ENCODE results near the gene DOCK6. TPM values are rescaled to one million over a fixed set of nuclear protein-coding genes. Genes with fewer than 3 reads are reported as not detected.

Gene DOCK6
- 12.2 and 23.6 TPM in 2 replicates for total RNA-seq (2014; rRNA removed; shearing (Covaris generic))

DNA sequence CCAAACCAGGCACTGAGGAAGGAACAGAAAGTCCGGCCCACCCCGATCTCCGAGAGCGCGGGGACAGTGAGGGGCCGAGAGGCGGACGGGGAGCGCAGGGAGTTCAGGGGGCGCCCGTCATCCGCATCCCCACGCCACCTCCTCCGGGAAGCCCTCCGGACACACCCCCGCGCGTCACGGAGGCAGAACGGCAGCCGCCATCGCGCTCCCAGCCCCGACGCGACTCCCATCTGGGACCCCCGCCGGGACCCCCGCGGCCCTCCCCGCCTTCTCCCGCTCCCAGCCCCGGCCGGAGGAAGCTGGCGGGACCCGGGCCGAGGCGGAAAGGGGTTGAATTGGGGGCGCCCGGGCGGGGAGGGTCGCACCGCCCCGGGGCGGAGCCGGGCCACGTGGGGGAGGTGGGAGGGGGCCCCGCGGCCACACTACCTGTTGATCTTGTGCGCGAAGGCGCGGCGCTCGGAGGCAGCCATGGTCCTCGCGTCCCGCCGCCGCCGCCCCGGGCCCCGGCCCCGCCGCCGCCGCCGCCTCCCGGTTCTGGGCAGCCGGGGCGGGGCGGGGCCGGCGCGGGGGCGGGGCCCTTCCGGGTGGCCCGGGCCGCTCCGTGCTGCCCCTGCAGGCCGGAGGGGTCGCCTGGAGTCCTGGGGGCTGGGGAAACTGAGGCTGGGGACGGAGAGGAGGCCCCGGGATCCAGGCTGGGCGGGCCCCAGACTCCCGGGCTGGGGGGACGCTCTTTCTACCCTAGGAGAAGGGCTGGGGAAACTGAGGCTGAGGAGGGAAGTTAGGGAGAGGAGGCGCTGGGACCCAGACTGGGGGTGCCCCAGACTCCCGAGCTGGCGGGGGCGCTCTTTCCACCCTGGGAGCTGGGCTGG is at the start of gene DOCK6:
Gene DOCK6, minus strand, starts transcription at position 554 of the 869 bp plus-strand sequence. Its CDS starts 84 bp downstream, at position 470.
- DNase-seq (ENCODE audit: low spot score): no peak
- in situ Hi-C loops (cut with HindIII; ENCODE audit: low sequenced_read_pairs): no loop called here

DNA sequence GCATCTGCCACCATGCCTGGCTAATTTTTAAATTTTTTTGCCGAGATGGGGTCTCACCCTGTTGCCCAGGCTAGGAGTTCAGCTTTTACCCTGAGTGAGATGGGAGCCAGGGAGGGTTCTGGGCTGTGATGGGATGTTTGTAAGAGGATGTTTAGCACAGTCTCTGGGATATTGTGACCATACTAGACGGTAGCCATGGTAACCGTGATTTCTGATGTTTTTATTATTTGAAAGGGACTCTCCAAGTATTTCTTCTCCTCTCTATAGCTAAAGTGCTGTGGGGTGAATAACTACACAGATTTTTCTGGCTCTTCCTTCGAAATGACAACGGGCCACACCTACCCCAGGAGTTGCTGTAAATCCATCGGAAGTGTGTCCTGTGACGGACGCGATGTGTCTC is 44.0 kb upstream of the DOCK6 start:
- no peak for DNase-seq (ENCODE audit: low spot score)
- in situ Hi-C loops (cut with HindIII; ENCODE audit: low sequenced_read_pairs): no loop called here

GRCh38 chr19:11304936-11305335 is 42.6 kb upstream of the DOCK6 start:
- in situ Hi-C loops (cut with HindIII; ENCODE audit: low sequenced_read_pairs): no loop called here
- DNase-seq (ENCODE audit: low spot score): no peak

DNA sequence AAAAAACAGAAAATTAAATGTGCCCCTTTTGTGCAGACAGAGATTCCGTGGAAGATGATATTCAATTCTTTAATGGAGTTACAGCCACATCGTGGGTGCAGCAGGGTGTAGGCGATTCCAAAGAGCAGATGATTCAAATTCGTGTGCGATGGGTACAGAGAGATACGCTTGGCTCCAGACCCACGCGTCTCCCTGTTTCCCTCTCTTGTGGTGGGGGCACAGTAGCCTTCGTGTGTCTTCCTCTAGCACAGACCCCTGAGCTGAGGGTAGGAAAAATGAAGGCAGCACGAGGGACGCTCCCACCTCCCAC is 38.4 kb upstream of the DOCK6 start:
- no peak for DNase-seq (ENCODE audit: low spot score)
- in situ Hi-C loops (cut with HindIII; ENCODE audit: low sequenced_read_pairs): no loop called here

DNA sequence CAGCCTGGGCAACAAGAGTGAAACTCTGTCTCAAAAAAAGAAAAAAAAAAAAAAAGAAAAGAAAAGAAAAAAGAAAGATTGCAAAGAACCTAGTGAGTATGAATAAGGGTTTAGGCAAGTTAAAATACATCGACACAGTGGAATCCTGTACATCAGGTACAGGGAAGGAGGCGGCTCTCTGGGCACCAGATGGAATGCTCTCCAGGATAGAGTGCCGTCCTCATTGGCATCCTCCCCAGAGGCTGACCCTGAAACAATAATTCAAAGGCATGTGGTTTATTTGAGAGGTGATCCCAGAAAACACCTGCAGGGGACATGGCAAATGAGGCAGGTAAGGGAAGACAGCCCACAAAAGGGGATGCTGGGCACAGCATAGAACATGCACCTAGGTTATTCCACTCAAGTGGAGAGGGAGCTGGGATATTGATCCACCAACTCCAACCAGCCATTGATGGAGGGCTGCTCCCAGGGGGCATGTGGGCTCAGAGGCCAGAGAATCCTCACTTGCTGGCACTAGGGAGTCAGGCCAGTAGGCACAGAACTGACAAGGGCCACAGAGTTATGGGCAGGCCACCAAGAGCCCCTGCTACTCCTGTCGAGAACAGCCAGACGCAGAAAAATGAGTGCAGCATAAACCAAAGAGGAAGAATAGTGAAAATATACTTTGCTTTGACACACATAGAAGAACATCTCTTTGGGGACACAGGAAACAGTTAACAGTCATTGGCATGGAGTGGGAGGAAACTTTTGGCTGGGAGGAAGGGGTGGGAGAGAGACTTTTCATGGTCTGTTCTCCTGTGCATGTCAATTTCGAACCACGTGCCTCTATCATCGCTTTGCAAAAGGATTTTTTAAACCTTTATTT is 37.9 kb upstream of the DOCK6 start:
- no peak for DNase-seq (ENCODE audit: low spot score)
- in situ Hi-C loops (cut with HindIII; ENCODE audit: low sequenced_read_pairs): no loop called here

DNA sequence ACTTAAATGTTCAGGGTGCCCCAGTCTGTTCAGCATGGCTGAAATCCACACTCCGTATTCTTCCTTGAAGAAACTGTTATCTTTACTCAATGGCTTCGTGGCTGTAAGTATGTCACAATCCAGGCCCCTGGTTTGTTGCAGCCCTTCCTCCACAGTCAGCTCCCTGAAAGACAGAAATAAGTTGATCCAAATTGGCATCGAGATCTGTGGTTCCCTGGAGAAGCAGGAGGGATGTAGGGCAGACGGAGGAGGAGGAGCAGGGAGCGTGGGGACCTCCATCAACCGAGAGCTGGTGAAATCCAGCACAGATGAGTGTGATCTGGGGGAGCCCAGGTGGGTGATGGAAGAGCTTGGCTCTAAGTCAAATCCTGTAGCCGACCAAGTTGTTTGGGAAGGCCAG is 33.9 kb upstream of the DOCK6 start:
- DNase-seq (ENCODE audit: low spot score): peak; percentile 43
- in situ Hi-C loops (cut with HindIII; ENCODE audit: low sequenced_read_pairs): no loop called here

DNA sequence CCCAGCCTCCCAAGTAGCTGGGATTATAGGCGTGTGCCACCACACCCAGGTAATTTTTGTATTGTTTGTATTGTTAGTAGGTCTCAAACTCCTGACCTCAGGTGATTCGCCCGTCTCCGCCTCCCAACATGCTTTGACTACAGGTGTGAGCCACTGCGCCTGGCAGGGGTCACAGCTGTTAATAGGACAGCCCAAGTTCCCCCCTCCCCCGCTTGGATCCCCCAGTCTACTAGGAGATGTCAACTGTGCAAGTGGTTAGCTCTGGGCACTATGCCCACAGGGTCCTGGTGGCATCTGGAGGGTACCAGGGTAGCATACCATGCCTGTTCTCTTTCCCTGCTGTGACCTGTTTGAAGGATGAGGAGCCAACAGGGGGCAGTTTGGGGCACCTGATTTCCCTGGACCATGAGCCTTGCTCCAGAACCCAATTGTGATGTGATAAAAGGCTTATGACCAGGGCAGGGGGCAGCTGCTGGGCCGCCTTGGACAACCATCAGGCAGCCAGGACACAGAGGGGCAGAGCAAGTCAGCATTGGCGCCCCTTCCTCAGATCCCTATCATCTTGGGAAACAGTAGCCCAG is 33.4 kb upstream of the DOCK6 start, which contains the start of gene TSPAN16:
Gene TSPAN16, plus strand, starts transcription at position 496 of the 581 bp plus-strand sequence. CDS start 138 bp downstream, outside the sequence.
- no peak for DNase-seq (ENCODE audit: low spot score)

GRCh38 chr19:11295180-11295579 is 32.9 kb upstream of the DOCK6 start:
- in situ Hi-C loops (cut with HindIII; ENCODE audit: low sequenced_read_pairs): no loop called here

More for the DNA sequence above, 33.4 kb upstream of the DOCK6 start, which contains the start of gene TSPAN16:
- in situ Hi-C loops (cut with HindIII; ENCODE audit: low sequenced_read_pairs): no loop called here

GRCh38 chr19:11293433-11294389 is 31.4 kb upstream of the DOCK6 start:
- in situ Hi-C loops (cut with HindIII; ENCODE audit: low sequenced_read_pairs): no loop called here
- peak; percentile 84 for DNase-seq (ENCODE audit: low spot score)

More at GRCh38 chr19:11295180-11295579, 32.9 kb upstream of the DOCK6 start:
- DNase-seq (ENCODE audit: low spot score): no peak

DNA sequence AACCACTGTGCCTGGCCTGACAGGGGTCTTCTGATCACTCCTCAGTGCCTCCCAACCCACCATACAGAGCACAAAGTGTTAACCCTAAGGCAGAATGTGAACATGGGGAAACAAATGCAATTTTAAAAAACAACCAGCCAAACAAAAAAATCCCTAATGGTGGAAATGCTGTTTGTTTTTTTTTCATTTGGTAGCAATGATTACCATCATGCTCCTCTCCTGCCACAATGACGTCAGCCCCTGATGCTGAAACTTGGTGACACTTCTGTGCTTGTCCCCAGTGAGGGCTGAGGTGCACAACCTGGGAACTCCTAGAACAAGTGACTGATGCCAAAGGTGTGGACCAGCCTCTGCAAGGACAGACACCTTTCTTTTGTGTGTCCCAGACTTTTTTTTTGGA is 29.7 kb upstream of the DOCK6 start:
- DNase-seq (ENCODE audit: low spot score): no peak
- in situ Hi-C loops (cut with HindIII; ENCODE audit: low sequenced_read_pairs): no loop called here

DNA sequence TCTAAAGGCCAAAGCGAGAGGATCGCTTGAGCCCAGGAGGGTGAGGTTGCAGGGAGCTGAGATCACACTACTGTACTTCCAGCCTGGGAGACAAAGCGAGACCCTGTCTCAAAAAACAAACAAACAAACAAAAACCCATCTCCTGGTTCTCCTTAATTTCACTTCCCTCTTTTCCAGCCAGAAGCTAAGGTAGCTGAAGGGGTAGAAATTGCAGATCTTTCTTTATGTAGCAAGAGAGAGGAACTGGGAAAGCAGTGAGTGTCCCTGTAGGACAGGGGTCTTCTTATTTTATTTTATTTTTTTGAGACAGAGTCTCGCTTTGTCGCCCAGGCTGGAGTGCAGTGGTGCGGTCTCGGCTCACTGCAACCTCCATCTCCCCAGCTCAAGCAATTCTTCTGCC is 29.1 kb upstream of the DOCK6 start:
- in situ Hi-C loops (cut with HindIII; ENCODE audit: low sequenced_read_pairs): no loop called here
- no peak for DNase-seq (ENCODE audit: low spot score)

DNA sequence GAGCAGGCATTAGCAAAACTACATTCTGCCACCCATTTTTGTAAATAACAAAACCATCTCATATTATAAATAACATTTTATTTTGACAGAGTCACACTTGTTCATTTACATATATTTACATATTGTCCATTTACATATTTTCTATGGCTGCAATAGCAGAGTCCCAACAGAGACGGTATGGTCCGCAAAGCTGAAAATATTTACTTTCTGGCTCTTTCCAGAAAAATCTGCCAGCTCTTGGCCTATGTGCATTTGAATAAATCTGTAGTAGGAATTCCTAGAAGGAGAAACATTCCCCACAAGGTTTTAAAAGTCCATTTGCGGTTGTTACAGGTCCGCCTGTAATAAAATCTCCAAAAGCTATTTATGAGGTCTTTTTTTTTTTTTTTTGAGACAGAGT is 27.9 kb upstream of the DOCK6 start:
- DNase-seq (ENCODE audit: low spot score): no peak
- in situ Hi-C loops (cut with HindIII; ENCODE audit: low sequenced_read_pairs): no loop called here

- DNase-seq (ENCODE audit: low spot score): no peak
- in situ Hi-C loops (cut with HindIII; ENCODE audit: low sequenced_read_pairs): no loop called here
These were observed 26.0 kb upstream of the DOCK6 start for GRCh38 chr19:11288349-11288748.

DNA sequence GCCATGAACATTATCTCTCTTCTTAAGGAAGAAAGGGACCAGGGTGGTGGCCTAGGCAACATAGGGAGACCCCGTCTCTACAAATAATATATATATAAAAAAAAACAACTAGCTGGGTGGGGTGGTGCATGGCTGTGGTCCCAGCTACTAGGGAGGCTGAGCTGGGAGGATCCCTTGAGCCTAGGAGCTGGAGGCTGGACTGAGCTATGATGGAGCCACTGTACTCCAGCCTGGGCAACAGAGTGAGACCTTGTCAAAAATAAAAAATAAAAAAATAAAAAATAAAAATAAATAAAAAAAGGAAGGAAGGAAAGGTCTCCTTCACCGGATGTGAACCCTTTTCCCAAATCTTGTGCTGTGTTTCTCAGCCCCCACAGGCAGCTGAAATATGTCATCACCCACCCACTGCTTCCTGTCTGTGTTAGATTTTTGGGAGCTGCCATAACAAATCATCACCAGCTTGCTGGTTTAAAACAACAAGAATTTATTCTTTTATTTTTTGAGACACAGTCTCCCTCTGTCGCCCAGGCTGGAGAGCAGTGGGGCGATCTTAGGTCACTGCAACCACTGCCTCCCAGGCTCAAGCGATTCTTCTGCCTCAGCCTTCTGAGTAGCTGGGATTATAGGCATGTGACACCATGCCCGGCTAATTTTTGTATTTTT is 24.1 kb upstream of the DOCK6 start:
- no peak for DNase-seq (ENCODE audit: low spot score)
- in situ Hi-C loops (cut with HindIII; ENCODE audit: low sequenced_read_pairs): no loop called here

GRCh38 chr19:11284515-11284914 is 22.2 kb upstream of the DOCK6 start:
- no peak for DNase-seq (ENCODE audit: low spot score)
- in situ Hi-C loops (cut with HindIII; ENCODE audit: low sequenced_read_pairs): no loop called here

- in situ Hi-C loops (cut with HindIII; ENCODE audit: low sequenced_read_pairs): no loop called here
- DNase-seq (ENCODE audit: low spot score): no peak
These were observed 19.2 kb upstream of the DOCK6 start for GRCh38 chr19:11281356-11282049.

GRCh38 chr19:11279505-11280236 is 17.3 kb upstream of the DOCK6 start:
- no peak for DNase-seq (ENCODE audit: low spot score)
- in situ Hi-C loops (cut with HindIII; ENCODE audit: low sequenced_read_pairs): no loop called here

Measured in G401 (cell line).